GM21447 (cell line): ENCODE measurements around the gene LMF1.

Source experiments
- ATAC-seq: cut with Tn5 transposase; IDR thresholded peaks from one replicate; pipeline ENCODE4 v1.9.1; 2021; ENCODE audit not compliant: unreplicated experiment

The LMF1 gene

DNA sequence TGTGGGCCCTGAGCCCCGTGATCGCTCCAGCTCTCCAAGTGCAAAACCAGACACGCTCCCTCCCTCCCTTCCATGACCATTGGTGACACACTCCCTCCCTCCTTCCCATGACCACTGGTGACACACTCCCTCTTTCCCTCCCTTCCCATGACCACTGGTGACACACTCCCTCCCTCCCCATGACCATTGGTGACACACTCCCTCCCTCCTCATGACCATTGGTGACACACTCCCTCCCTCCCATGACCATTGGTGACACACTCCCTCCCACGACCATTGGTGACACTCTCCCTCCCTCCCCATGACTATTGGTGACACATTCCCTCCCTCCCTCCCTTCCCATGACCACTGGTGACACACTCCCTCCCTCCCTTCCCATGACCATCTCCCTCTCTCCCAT, 56.3 kb downstream of the LMF1 start:
- ATAC-seq = no peak

DNA sequence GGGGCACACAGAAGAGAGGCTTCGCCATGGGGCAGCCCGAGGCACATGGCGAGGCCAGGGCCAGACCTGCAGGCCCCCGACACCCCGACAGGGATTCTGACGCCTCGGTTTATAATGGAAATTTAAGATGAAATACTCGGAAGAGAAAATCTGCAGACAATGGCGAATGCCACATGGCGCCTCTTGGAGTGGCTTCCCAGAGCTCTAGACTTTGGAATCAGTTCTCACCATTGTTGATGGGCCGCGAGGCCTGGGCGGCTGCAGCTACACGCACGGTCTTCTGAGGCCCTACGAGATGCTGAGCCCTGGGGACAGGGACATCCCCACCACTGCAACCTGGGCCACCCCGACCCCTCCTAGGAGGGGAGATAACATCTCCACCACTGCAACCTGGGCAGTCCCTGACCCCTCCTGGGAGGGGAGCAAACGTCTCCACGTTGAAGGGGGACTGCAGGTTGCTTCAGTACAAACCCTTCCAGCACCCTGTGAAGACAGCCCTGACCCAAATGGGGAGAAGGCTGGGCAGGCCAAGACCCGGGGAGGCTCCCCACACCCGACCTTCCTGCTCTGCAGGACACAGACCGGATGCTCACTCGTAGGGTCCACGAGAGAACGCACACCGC, 56.9 kb downstream of the LMF1 start:
- ATAC-seq = no peak

DNA sequence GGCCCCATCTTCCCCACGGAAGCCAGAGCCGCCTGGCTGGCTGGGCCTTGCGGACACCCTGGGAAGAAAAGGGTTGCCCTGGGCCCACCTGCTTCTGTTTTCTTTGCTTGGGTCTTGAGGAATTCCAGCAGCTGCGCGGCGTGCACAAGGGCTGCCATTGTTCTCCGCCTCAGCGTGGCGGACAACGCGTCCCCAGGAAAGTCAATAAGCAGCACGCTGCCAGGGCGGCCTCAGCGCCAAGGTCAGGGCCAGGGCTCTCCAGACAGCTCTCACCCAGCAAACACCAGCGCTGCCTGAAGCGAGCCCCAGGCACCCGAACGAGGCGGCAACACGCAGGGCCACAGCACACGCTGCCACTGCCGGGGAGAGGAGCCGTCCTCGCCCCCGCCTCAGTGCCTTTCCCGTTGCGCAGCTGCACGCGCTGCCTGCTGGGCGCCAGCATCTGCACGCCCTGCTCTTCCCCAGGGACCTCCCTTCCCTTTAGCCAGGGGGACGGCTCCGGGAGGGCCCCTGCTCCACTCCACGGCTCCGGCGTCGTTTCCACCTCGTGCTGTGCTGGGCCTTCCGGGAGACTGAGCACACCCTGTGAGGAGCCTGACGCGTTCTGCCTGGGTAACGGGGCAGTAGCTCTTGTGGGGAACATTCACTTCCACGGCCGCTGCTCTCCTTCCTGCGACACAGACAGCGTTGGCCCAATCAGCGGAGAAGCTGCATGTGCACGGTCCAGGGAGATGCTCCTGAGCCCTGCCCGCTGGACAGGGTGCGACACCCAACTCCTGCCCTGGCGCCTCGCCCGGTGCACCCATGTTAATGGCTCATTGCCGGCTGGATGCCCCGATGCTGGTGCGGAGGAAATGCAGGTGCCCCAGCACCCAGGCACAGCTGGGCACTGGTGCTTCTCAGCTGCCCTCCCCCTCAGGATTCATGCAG, 57.8 kb downstream of the LMF1 start:
- ATAC-seq = no peak

DNA sequence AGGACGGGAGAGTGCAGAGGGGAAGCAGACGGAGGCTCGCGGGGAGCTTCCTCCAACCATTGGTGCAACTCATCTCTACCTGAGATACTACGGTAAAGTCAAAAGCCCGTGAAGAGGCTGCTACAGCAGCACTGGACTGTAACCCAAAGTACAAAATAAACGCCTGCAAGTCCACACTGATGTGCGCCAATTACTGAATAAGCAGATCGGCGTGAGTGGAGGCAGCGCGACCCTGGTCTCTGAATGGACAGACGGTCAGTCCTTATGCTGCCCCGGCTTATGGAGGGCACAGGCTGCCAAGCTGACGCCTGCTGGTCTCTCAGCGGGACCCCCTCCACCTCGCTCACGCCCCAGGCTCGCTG, 58.5 kb downstream of the LMF1 start:
- ATAC-seq = no peak

DNA sequence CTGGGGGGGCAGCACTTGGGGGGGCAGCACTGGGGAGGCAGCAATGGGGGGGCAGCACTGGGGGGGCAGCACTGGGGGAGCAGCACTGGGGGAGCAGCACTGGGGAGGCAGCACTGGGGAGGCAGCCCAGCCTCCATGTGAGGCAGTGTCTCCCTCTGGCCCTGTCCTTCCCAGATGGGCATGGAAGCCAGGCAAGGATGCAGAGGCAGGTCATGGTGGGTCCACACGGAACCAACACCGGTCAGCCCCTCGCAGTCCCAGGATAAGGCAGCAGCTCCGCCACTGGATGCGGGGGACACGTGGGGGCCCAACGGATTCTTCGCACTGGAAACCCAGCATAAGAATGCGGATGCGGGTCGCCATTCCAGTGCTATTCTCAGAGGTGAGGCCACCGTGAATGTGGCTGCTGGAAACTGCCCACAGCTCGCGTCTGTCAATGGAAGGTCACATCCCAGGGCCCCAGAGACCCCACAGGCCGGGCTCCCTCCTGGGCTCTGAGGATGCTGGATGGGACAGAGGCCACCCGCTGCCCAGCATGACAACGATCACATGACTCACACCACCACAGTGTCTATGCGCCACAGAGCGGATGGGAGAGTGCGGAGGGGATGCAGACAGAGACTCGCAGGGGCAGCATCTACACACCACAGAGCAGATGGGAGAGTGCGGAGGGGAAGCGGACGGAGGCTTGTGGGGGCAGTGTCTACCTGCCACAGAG, 59.0 kb downstream of the LMF1 start:
- ATAC-seq = no peak

DNA sequence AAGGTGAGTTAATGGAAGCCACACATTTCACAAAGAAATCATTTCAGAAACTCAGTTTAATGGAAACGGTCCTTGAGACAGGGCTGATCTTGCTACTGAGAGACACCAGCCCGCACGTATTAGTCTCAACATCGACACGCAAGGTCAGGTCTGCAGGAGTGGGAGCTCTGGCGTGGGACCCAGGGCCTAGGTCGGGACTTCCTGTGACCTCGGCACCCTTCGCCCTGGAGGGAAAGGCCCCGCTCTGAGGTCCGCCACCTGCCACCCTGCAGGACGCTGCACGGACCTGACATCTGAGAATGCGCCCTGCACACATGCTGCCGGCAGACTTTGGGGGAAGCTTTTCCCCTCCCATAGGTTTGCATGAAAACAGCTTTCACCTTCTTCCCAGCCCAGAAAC, 59.7 kb downstream of the LMF1 start:
- ATAC-seq = no peak

DNA sequence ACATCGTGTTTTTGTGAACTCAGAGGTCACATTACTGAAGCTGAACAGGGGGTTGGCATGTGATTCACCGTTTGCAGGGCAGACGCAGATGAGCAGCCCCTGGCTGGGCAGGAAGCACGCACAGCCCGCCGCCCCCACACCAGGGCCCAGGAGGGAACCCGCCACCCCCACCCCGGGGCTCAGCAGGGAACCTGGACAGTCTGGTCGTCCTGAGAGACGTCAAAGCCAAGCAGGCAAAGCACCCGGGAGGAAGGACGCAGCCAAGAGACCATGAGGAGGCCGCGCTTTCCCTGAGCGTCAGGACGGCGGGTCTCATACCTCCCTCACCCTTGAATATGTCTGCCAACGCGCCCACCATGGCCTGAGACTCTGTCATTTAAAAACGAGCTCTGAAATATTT, 60.6 kb downstream of the LMF1 start:
- no peak for ATAC-seq

DNA sequence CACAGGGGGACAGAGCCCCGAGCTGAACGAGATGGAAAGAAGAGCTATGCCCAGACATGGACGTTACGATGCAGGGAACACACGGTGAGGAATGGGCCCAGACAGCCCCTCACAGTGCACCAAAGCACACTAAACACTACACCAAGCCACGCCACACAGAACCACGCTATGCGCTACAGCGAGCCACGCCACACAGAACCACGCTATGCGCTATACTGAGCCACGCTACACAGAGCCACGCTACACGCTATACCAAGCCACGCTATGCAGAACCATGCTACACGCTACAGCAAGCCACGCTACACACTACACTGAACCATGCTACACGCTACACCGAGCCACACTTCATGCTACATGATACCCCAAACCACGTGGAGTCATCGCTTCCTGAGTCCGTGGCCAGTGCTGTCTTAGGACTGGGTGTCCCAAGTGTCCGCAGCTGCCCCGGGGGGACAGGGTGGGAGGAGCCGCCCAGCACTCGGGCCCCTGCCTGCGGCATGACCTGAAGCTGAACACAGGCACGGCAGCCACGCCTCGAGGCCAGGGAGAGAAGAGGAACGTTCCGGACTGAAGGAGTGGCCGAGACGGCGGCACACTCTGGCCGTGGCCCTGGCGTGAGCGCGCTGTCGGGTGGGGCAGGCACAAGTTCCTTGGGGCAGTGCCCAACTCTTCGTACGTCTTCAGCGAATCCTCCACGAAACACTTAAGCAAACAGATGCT, 61.3 kb downstream of the LMF1 start:
- ATAC-seq = no peak

DNA sequence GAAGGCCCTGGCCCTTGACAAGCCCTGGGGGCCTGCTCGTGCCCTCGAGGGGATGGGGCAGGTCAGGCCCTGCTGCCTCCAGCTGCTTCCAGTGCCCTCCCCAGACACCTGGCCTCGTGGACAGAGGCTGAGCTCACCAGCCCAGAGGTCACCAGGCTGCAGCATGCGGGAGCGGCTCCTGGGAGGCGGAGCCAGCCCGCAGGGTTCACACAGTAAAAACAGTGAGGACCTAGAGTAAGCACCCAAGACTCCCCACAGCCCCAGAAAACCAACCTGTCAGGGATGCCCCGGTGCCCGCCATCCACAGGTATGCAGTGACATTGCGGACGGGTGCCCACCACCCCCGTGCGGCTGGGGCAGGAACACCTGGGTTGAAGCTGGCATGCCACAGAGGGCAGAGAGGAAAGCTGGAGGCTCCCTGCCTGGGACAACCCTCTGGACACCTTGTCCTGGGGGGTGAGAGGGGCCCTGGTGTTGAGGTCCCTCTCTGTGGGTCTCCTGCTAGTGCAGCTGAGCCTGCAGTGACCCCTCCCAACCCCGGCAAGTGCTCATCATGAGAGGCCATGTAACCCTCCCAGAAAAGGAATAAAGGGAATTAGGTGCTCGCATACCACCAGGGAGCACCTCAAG, 62.1 kb downstream of the LMF1 start:
- no peak for ATAC-seq

DNA sequence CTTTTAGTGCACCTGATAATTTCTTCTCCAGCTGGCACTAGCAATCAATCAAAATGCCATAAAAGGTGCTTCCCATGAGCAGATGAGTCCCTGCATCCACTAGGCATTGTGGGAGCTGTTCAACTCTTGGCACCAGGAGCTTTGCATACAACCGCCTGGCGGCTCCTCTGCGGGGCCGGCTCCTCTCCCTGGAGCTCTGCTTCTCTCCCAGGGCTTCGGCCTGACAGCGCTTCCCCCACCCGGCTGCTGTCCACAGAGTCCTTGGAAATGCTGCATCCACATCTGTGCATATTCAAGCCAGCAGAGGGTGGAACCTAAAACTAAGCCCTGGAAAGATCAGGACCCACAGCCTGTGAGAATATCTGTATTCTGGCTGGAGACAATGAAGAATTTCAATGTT, 62.9 kb downstream of the LMF1 start:
- ATAC-seq = no peak

DNA sequence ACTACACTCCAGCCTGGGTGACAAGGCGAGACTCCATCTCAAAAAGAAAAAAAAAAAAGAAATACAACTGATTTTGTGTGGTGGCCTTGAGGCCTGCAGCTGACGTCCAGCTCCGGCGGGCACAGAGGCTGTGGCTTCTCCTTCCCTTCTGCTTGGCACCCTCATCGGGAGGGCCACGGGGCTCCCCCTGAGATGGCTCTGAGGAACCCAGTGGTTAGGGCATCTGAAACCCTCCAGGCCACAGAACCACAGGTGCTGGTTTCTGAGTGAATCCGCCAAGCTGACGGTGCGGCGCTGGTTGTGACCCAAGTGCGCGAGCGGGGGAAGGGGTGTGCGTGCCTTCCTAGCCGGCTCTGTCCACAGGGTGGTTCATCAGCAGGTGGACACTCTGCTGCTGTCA, 63.4 kb downstream of the LMF1 start:
- no peak for ATAC-seq

DNA sequence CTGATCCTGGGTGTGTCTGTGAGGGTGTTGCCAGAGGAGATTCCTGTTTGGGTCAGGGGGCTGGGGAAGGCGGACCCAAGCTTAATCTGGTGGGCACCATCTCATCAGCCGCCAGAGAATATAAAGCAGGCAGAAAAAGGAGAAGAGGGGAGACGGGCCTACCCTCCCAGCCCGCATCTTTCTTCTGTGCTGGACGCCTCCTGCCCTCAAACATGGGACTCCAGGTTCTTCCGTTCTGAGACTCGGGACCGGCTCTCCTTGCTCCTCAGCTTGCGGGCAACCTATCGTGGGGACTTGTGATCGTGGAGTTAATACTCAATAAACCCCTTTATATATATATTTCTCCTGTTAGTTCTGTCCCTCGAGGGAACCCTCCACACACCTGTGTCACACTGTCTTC, 64.5 kb downstream of the LMF1 start:
- no peak for ATAC-seq

DNA sequence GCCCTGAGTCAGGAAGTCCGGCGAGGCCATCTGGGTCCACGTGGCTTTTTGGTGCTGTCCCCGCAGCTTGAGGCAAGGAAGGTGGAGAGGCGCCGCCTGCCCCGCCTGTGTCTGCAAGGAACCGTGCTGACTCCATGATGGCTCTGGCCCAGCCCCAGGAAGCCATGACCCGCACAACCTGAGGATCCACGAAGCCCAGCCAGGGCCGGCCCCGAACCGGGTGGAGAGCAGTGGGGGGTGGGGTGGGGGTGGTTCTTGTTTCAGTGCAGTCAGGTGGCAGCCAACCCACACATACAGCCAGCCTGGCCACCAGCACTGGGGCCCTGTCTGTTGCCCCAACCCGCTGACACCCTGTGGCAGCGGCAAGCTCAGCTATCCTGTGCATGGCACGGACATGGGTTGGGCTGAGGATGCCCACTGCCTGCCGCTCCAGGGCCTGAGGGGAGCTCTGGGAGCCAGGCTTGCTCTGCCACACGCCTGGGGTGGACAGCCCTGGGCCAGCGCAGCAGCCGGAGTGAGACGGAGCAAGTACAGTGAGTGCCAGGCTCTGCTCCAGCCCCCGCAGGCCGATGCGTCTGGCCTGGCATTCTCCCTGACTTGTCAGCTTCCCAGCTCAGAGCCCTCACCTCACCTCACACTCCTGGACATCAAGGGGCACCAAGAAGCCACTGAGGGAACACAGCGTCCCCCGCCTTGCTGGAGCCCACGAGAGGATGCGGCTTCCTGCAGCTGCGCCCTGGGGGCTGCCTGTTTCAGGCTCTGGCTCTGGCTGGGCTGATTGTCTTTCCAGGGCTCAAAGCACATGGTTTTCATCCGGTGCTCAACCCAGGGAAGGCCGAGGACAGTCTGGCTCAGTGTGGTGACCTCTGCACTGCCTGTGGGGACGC, 68.8 kb downstream of the LMF1 start:
- ATAC-seq = no peak

DNA sequence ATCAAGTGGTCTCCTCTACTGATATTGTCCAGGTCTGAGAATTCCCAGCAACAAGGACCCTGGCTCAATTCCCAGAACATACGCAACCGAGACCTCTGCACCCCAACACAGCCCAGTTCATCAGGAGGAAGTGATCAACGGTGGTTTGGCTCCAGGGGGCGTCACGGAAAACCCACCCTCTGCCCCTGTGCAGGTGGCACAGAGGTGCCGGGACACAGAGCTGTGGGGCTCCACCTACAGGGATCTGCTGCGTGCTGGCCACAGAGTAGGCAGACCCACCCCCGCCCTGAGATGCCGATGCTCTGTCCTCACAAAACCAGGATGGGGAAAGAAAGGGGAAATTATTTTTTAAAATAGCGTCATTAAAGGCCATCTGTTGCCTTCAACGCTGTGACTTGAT, 69.6 kb downstream of the LMF1 start:
- no peak for ATAC-seq

DNA sequence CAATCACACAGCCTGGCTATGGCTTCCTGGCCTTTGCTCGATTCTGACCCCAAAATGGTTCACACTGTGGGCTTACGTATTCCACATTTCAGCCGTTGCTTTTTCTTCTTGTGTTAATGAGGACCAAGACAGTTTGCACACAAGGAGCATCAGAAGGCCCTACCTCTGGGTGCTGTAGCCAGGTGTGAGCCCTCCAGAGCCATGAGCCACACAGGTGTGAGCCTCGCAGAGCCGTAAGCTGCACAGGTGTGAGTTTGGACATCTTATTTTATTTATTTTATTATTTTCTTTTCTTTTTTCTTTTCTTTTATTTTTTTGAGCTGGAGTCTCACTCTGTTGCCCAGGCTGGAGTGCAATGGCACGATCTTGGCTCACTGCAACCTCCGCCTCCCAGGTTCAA, 70.6 kb downstream of the LMF1 start:
- no peak for ATAC-seq

DNA sequence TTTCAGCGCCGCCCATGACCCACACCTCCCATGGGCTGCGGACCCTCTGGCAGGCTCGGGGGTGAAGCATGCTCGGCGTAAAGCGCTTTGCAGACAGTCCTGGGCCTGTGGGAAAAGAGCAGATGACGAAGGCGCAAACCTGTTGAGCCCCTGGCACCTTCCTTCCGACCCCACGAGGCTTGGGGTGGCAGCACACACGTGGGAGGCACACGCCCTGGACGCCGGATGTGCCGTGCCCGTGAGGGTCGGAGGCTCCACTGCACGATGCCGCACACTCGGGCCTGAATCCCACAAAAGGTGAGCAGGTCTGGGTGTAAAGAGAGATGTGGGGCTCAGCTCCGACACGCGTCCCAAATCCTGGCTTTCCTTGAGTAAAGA, 71.1 kb downstream of the LMF1 start:
- no peak for ATAC-seq

DNA sequence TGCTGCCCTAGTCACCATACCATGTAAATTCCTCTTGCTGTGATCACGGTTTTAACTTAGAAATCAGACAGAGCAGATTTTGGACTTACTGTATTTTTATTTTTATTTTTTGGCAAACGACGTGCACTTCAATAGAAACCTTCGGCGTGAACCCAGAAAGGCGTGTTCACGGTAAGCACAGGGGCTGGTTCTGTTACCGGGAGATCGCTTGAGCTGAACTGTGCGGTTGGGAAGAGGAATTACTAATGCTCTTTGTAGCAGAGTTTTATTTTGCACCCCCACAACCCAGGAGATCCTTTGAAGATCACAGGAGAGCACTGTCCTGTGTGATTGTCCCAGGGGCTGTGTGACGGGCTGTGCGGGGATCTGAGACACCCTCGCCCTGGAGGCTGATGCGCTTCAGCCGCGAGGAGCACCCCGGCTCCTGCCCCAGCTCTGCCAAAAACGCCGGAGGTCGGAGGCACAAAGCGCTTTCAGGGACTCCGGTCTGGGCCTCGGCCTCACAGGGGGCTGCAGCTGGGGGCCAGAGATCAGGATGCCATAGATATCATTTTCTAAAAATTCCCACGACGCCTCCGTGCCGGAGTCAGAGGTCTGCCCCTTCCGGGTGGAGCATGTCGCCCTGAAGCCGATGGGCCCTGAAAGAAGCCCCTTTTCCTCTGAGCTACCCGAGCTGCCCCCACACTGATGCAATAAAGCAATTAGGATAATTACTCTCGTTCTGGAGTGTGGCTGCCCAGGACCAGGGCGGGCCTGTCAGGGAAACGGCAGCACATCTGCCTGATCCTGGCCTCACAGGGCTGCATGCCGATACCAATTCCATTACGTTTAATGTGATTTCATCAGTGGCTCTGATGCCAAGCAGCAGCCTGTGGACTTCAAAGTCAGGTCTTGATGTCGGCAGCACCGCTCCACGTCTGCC, 71.8 kb downstream of the LMF1 start:
- no peak for ATAC-seq

DNA sequence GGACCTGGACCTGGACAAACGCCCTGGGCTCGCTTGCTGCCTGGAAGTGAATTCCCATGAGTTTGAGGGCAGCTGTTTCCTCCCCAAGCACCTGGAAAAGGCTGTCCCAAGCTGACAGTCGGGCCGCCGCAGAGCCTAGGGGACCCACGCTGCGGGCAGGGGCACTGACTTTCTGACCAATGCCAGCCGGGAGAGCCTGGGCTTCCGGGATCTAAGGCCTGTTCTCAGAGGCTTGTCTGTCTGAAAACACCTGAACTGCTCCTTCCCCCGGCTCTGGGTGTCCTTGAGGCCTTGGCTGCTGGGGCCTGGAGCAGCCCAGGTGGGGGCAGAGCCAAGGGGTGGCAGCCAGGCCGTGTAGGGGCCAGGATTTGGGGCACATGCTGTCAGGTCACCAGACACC, 72.6 kb downstream of the LMF1 start:
- ATAC-seq = no peak

DNA sequence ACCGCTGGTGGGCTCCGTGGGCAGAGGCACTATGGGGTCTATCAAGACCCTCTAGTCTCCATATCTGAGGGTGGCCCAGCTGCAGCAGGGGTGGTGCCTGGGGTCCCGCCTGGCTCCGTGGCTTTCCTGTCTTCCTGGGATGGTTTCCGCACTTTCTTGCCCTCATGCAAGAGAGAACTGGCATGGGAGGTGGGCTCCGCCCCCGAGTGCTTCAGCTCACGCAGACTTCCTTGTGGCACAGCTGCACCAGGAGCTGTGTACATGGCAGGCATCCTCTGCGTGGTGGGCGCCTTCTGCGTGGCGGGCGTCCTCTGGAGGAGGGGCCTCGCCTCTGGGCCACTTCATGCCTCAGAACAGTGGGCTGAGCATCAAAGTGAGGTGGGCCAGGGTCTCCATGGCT, 73.1 kb downstream of the LMF1 start:
- no peak for ATAC-seq
